ENCODE results near the gene BCAN.
"Not testable (repeated sequence)": the region's sequence is repeated elsewhere in the genome, so short reads cannot be mapped to it uniquely, and the experiment has no call there.

BCAN gene, protein sequence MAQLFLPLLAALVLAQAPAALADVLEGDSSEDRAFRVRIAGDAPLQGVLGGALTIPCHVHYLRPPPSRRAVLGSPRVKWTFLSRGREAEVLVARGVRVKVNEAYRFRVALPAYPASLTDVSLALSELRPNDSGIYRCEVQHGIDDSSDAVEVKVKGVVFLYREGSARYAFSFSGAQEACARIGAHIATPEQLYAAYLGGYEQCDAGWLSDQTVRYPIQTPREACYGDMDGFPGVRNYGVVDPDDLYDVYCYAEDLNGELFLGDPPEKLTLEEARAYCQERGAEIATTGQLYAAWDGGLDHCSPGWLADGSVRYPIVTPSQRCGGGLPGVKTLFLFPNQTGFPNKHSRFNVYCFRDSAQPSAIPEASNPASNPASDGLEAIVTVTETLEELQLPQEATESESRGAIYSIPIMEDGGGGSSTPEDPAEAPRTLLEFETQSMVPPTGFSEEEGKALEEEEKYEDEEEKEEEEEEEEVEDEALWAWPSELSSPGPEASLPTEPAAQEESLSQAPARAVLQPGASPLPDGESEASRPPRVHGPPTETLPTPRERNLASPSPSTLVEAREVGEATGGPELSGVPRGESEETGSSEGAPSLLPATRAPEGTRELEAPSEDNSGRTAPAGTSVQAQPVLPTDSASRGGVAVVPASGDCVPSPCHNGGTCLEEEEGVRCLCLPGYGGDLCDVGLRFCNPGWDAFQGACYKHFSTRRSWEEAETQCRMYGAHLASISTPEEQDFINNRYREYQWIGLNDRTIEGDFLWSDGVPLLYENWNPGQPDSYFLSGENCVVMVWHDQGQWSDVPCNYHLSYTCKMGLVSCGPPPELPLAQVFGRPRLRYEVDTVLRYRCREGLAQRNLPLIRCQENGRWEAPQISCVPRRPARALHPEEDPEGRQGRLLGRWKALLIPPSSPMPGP

GRCh38 chr1:156641761-156642264, at the start of gene BCAN:
TSS of gene BCAN (plus strand) at chr1:156642117. CDS start at chr1:156646055, 3,938 bp downstream.
- peak; percentile 39 for DNase-seq

DNA sequence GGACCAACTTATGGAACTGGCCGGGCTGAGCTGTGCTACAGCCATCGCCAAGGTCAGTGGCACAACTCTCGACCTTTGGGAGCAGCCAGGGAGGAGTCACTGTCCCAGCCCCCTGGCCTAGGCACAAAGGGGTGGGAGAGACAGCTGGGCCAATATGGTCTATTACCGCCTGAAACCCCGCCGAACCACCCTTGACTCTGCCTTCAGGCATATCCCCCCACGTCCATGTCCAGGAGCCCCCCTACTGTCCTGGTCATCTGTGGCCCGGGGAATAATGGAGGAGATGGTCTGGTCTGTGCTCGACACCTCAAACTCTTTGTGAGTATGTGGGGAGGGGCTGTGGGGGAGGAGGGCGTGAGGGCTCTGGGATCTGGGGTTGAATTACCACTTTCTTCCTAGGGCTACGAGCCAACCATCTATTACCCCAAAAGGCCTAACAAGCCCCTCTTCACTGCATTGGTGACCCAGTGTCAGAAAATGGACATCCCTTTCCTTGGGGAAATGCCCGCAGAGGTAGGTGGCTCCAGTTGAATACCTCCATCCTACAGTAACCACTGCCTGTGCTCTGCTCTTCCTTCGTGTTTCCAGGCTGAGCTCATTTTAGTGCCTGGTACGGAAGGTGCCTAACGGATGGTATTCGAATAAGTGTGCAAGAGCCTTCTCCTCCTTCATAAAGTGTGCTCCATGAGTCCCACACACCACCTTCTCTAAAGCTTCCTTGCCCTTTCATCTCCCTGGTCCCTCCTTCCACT, 49.6 kb upstream of the BCAN start:
- no peak for DNase-seq

- DNase-seq: no peak
Observed at GRCh38 chr1:156592910-156593660, 48.8 kb upstream of the BCAN start.

- DNase-seq: no peak
Observed at GRCh38 chr1:156593661-156593989, 48.3 kb upstream of the BCAN start.

- DNase-seq: no peak
Observed at GRCh38 chr1:156594190-156594589, 47.7 kb upstream of the BCAN start.

GRCh38 chr1:156595016-156595415, 46.9 kb upstream of the BCAN start:
- DNase-seq: no peak

- no peak for DNase-seq
Observed at GRCh38 chr1:156596426-156596825, 45.5 kb upstream of the BCAN start.

DNA sequence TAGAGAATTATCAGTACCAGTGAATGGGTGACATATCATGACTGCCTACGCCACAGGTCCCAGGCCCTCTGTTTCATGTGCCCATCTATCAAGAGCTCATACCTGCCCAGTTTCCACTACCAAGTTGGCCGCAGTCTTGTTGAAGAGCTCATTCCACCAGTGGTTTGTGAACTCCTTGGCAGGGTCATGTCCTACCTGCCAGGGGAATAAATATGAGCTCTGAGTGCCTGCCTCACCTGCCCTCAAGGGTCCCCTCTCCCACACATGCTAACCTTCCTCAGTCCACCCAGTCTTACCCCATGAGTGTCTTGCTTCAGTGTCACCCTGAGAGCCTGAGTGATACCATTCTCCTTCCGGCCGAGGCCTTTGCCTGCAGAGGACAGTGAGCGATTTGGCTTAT, 43.8 kb upstream of the BCAN start:
- DNase-seq: no peak

DNA sequence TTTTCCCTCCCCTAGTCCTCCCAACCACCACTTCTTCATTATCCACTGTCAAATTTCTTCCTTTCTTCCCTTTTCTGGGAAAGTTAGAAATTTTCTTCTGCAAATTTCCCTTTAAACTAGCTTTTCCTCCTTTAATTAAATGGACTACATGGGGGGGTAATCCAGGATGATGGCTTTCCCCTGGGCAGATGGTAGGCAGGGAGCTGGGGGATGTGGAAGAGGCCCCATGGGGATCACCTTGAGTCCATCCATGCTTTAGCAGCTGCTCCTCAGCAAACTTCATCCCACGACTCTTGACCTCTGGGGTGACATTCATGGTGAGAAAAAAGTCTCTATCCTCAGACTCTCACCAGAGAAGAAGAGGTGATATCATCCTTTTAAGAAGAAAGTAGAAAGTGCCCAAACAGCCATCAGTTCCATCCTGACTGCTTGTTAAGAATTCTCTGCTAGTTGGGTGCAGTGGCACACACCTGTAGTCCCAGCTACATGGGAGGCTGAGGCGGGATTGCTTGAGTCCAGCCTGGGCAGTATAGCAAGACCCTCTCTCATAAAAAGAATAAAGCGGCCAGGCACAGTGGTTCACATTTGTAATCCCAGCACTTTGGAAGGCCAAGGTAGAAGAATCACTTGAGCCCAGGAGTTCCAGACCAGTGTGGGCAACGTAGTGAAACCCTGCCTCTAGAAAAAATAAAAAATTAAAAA, 43.0 kb upstream of the BCAN start:
- no peak for DNase-seq

- DNase-seq: no peak
Observed at GRCh38 chr1:156599811-156600210, 42.1 kb upstream of the BCAN start.

- DNase-seq: no peak
Observed at GRCh38 chr1:156600733-156601121, 41.2 kb upstream of the BCAN start.

DNA sequence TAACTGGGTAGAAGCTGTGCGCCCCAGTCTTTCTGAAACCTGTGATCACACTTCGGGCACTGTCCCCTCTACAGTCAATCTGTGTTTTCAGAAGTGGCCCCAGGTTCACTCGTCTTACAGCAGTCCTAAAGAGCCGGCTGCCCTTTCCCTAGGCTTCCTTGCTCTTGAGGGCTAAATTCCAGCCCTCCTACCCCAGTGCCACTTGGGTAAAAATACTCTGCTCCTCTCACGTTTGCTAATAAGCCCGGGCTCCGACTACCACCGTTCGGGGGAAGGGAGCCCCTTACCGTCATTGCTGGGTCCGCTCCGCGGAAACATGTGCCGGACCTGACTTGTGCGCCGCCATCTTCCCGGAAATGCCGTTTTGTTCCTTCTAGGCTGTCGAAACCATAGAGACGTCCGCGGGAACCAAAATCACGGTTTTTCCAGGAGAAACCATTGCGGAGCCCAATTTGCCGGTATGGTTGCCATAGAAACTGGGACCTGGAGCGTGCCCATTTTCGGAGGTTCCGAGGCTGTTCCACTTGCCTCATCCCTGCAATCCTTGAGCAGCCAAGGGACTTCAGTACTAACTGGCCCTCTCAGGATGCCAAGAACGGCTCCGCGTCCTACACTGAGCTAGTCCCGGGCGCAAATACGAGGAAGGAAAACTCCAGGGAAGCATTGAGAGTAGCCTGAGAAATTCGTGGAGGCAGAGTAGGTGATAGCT, 40.6 kb upstream of the BCAN start, which contains the start of gene GPATCH4:
TSS of gene GPATCH4 (minus strand) at position 358 of the 709 bp plus-strand sequence.
- peak; percentile 78 for DNase-seq

- no peak for DNase-seq
Observed at GRCh38 chr1:156601892-156602291, 40.0 kb upstream of the BCAN start.

- DNase-seq: no peak
Observed at GRCh38 chr1:156602557-156602993, 39.3 kb upstream of the BCAN start.

DNA sequence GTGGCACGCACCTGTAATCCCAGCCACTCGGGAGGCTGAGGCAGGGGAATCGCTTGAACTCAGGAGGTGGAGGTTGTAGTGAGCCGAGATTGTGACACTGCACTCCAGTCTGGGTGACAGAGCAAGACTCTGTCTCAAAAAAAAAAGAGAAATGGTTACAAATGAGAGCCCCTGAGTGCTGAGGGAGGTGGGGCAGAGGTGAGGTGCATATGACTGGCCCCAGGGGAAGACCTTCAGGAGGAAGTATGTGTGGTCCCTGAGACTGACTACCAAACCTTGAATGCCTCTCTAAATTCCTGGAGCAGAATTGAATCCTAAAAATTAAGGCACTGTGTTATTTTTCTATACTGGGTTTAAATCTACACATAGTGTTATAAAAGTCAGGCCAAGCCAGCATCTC, 34.6 kb upstream of the BCAN start:
- DNase-seq: not testable (repeated sequence)

- DNase-seq: peak; percentile 71
Observed at GRCh38 chr1:156608036-156608674, 33.8 kb upstream of the BCAN start.

DNA sequence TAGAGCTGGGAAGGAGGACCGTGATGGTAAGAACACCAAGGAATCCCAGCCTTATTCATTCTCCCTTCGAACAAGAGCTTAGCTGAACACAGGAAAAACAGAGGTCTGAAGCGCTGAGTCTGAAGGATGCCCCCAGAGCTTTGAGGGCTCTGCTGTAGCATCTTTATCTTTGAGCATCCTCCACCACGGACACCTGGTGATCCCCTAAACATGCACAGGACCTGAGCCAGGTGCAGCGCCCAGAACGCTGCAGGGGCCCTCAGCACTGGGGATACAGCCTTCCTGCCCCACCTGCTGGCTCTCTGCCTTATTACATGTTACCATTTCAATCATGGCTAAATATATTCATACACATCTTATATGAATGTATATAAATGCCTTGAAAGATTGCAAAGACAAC, 32.9 kb upstream of the BCAN start:
- DNase-seq: peak; percentile 71

GRCh38 chr1:156610072-156610471, 31.8 kb upstream of the BCAN start:
- DNase-seq: not testable (repeated sequence)

- no peak for DNase-seq
Observed at GRCh38 chr1:156612666-156613065, 29.3 kb upstream of the BCAN start.

- no peak for DNase-seq
Observed at GRCh38 chr1:156615946-156616345, 26.0 kb upstream of the BCAN start.
